ENCODE data around the gene RUNX2. TPM values are rescaled to one million over a fixed set of nuclear protein-coding genes. Genes with fewer than 3 reads are reported as not detected.

The RUNX2 gene
- polyA plus RNA-seq, 1 of the 3 experiments (the other 2 are of a cell fraction): 4.4 TPM

- H3K79me2 ChIP-seq (ENCODE audit: insufficient read depth): no peaks in the 10 kb centered on the region
- DNase-seq: no peak
- no peak overlapping the region for H3K4me3 ChIP-seq (ENCODE audit: low read depth in 2 of 2, low read length in 1 of 2)
- CTCF ChIA-PET: no interaction called here
- H3K36me3 ChIP-seq (replicated peaks in 1 of 2; ENCODE audit: control insufficient read depth in 1 of 2, insufficient read depth in 2 of 2, low read length in 1 of 2): peaks cover 2 to 7% of the 10 kb centered on the region in 2 experiments
- no peak overlapping the region for H3K27ac ChIP-seq (ENCODE audit: low read depth in 2 of 2, low read length in 1 of 2)
- no peaks in the 10 kb centered on the region for H4K20me1 ChIP-seq (ENCODE audit: insufficient read depth)
- POLR2A ChIA-PET: no interaction called here
- H3K9me2 ChIP-seq: no peaks in the 10 kb centered on the region
- TF ChIP-seq YY1 (IDR thresholded peaks at IDR 0.05; ENCODE audit: low read depth) (no peak), TAF1 (IDR thresholded peaks at IDR 0.05; ENCODE audit: borderline replicate concordance, low read depth, low read length) (no peak), NRF1 (IDR thresholded peaks at IDR 0.05; ENCODE audit: low read depth, low read length) (no peak), GABPA (IDR thresholded peaks at IDR 0.05; ENCODE audit: low read depth) (no peak), ZBTB33 (IDR thresholded peaks at IDR 0.05; ENCODE audit: borderline replicate concordance, low read depth) (no peak), ELF1 (IDR thresholded peaks at IDR 0.05) (no peak), MEF2A (IDR thresholded peaks at IDR 0.05; ENCODE audit: borderline replicate concordance, low read depth) (no peak), NFIC (IDR thresholded peaks at IDR 0.05; ENCODE audit: borderline replicate concordance) (no peak), POLR2AphosphoS5 (IDR thresholded peaks at IDR 0.05; ENCODE audit: low read depth, low read length) (no peak), TCF12 (IDR thresholded peaks at IDR 0.05) (no peak), FOSL2 (IDR thresholded peaks at IDR 0.05; ENCODE audit: borderline replicate concordance, low read depth) (no peak), EP300 (IDR thresholded peaks at IDR 0.05; ENCODE audit: borderline replicate concordance in 1 of 2, low read depth in 1 of 2, low read length in 1 of 2) (no peak), GATA2 (CRISPR knock-in tag; IDR thresholded peaks at IDR 0.05) (no peak), USF2 (IDR thresholded peaks at IDR 0.05; ENCODE audit: borderline replicate concordance, low read depth, low read length) (no peak), MAX (IDR thresholded peaks at IDR 0.05; ENCODE audit: low read depth) (no peak), RXRA (IDR thresholded peaks at IDR 0.05; ENCODE audit: borderline replicate concordance, low read depth) (no peak)
- no peak overlapping the region for H2AFZ ChIP-seq (ENCODE audit: low read depth)
- H3K9ac ChIP-seq: no peak overlapping the region
- peaks cover 23% of the 10 kb centered on the region for H3F3A ChIP-seq (replicated peaks; ENCODE audit: insufficient read depth)
- no peaks in the 10 kb centered on the region for H3K27me3 ChIP-seq (ENCODE audit: insufficient read depth)
- H3K4me2 ChIP-seq: no peak overlapping the region
- peaks cover 0 to 33% of the 10 kb centered on the region in 2 experiments; a peak in 3 of 4 replicates for H3K4me1 ChIP-seq (ENCODE audit: control insufficient read depth in 1 of 2, insufficient read depth in 2 of 2, low read depth in 1 of 2, low read length in 1 of 2)
- 65% methylated on average over 4 of the region's 4 CpGs for WGBS (ENCODE audit: low lambda C conversion rate)
- no peaks in the 10 kb centered on the region for H3K9me3 ChIP-seq
Measured at GRCh38 chr6:45450132-45450531, 122.0 kb downstream of the RUNX2 start.

- 39% methylated on average over 3 of the region's 3 CpGs for WGBS (ENCODE audit: low lambda C conversion rate)
- Histone ChIP-seq H3K9ac (no peak overlapping the region), H4K20me1 (ENCODE audit: insufficient read depth) (no peaks in the 10 kb centered on the region), H3K27me3 (ENCODE audit: insufficient read depth) (no peaks in the 10 kb centered on the region), H3K9me3 (no peaks in the 10 kb centered on the region), H3K4me3 (ENCODE audit: low read depth in 2 of 2, low read length in 1 of 2) (no peak overlapping the region), H3K4me1 (ENCODE audit: control insufficient read depth in 1 of 2, insufficient read depth in 2 of 2, low read depth in 1 of 2, low read length in 1 of 2) (peaks cover 0 to 29% of the 10 kb centered on the region in 2 experiments; a peak in 2 of 4 replicates), H3K4me2 (no peak overlapping the region), H3K36me3 (replicated peaks in 1 of 2; ENCODE audit: control insufficient read depth in 1 of 2, insufficient read depth in 2 of 2, low read length in 1 of 2) (peaks cover 2 to 7% of the 10 kb centered on the region in 2 experiments), H3K79me2 (ENCODE audit: insufficient read depth) (no peaks in the 10 kb centered on the region), H3K27ac (ENCODE audit: low read depth in 2 of 2, low read length in 1 of 2) (no peak overlapping the region), H3K9me2 (no peaks in the 10 kb centered on the region), H3F3A (replicated peaks; ENCODE audit: insufficient read depth) (peaks cover 17% of the 10 kb centered on the region), H2AFZ (ENCODE audit: low read depth) (no peak overlapping the region)
- CTCF ChIA-PET: no interaction called here
- POLR2A ChIA-PET: no interaction called here
- no peak for DNase-seq
- TF ChIP-seq IRF3 (IDR thresholded peaks at IDR 0.05; ENCODE audit: low read depth, low read length): no peak
- no peak for TF ChIP-seq CTCF (IDR thresholded peaks at IDR 0.05)
- TF ChIP-seq CHD2 (IDR thresholded peaks at IDR 0.05; ENCODE audit: low read length, partially characterized antibody): no peak
- no peak for TF ChIP-seq USF2 (IDR thresholded peaks at IDR 0.05; ENCODE audit: borderline replicate concordance, low read depth, low read length)
- TF ChIP-seq FOSL2 (IDR thresholded peaks at IDR 0.05; ENCODE audit: borderline replicate concordance, low read depth): no peak
- no peak for TF ChIP-seq FOXJ3 (CRISPR knock-in tag; IDR thresholded peaks at IDR 0.05)
- no peak for TF ChIP-seq MAX (IDR thresholded peaks at IDR 0.05; ENCODE audit: low read depth)
- TF ChIP-seq YY1 (IDR thresholded peaks at IDR 0.05; ENCODE audit: low read depth): no peak
- TF ChIP-seq MXI1 (IDR thresholded peaks at IDR 0.05; ENCODE audit: low read depth, low read length): no peak
Measured at GRCh38 chr6:45450831-45451230, 122.7 kb downstream of the RUNX2 start.
